Measurements from ENCODE around the gene WDR33.

DNA sequence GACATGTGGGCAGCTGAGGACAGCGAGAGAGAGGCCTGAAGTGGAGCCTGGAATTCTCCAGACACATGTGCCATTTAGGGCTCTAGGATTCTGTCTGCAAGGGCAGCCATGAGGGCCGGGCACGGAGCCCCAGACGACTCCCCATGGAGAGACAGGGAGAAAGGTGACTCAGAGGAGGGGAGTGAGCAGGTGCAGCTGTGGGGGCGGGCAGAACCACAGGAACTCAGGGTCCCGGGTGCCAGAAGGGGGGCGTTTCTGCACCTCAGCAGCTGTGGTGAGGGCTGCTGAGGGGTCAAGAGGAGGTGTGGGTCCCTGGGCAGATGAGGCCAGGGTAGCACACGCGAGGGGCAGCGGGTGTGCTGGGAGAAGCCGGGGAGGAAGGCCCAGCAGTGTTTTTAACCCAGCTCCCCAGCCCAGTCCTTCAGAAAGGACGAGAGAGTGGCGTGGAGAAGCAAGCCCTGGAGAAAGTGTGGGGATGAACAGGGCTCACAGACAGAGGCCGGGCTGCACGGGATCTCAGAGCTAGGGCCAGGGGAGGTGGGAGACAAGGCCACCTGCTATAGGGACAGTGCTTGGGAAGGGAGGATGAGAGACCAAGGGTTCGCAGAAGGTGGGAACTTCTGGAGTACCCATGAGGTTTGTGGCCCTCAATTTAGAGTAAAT, 157.4 kb downstream of the WDR33 start:
- TF ChIP-seq, protein P1, sequence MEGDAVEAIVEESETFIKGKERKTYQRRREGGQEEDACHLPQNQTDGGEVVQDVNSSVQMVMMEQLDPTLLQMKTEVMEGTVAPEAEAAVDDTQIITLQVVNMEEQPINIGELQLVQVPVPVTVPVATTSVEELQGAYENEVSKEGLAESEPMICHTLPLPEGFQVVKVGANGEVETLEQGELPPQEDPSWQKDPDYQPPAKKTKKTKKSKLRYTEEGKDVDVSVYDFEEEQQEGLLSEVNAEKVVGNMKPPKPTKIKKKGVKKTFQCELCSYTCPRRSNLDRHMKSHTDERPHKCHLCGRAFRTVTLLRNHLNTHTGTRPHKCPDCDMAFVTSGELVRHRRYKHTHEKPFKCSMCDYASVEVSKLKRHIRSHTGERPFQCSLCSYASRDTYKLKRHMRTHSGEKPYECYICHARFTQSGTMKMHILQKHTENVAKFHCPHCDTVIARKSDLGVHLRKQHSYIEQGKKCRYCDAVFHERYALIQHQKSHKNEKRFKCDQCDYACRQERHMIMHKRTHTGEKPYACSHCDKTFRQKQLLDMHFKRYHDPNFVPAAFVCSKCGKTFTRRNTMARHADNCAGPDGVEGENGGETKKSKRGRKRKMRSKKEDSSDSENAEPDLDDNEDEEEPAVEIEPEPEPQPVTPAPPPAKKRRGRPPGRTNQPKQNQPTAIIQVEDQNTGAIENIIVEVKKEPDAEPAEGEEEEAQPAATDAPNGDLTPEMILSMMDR (conservative IDR thresholded peaks at IDR 0.05; ENCODE audit: low read length), result no peak
- TF ChIP-seq EZH2phosphoT487 (IDR thresholded peaks at IDR 0.05; ENCODE audit: borderline replicate concordance, low read depth, low read length), result no peak

Measured in OCI-LY7 (cell line).